Natural killer cell (primary cell): ENCODE data around the gene ATXN1. TPM values are rescaled to one million over a fixed set of nuclear protein-coding genes. Genes with fewer than 3 reads are reported as not detected.

Experiments used
- ATAC-seq, 3 donors: fragments of 150-1000 bp in 2 of 3; fragments of 200-7000 bp in 1 of 3; cut with Tn5 transposase; 1 replicate in 1 of 3; 2 replicates in 2 of 3; pipeline ENCODE4 v1.10.0; 2021; ENCODE audit warnings: mild to moderate bottlenecking in 2 of 3, moderate library complexity in 2 of 3
- DNase-seq, 2 donors: peaks; one replicate each; pipeline versions ENCODE4 v3.0.0 to v3.0.0-alpha.2; 2013 to 2021; ENCODE audit warnings: mixed read lengths in 1 of 2
- H3K27ac ChIP-seq: one replicate; pipeline ENCODE4 v1.5.1; 2013; ENCODE audit warnings: mild to moderate bottlenecking, low read length
- H3K27me3 ChIP-seq: one replicate; pipeline ENCODE4 v1.6.1; 2013; ENCODE audit warnings: low read length; ENCODE audit not compliant: control insufficient read depth, insufficient read depth
- H3K36me3 ChIP-seq: one replicate; pipeline ENCODE4 v1.6.1; 2013; ENCODE audit warnings: low read length; ENCODE audit not compliant: control insufficient read depth, insufficient read depth
- H3K4me1 ChIP-seq: one replicate; pipeline ENCODE4 v1.6.1; 2013; ENCODE audit warnings: low read length; ENCODE audit not compliant: control insufficient read depth, insufficient read depth
- H3K4me3 ChIP-seq: one replicate; pipeline ENCODE4 v1.5.1; 2013; ENCODE audit warnings: low read length
- H3K9me3 ChIP-seq: one replicate; pipeline ENCODE4 v1.6.1; 2013; ENCODE audit warnings: low read length; ENCODE audit not compliant: control insufficient read depth, insufficient read depth
- H3K27ac Mint-ChIP-seq, 2 donors: one replicate each; pipeline ENCODE4 v1.8.0; 2022; ENCODE audit warnings: mild to moderate bottlenecking in 2 of 2, mixed read lengths in 2 of 2, moderate library complexity in 1 of 2
- H3K27me3 Mint-ChIP-seq, 2 donors: one replicate each; pipeline ENCODE4 v1.8.0; 2022; ENCODE audit warnings: low read depth in 2 of 2, mixed read lengths in 2 of 2
- H3K36me3 Mint-ChIP-seq: one replicate; pipeline ENCODE4 v1.8.0; 2022; ENCODE audit warnings: mixed read lengths
- H3K4me1 Mint-ChIP-seq, 2 donors: one replicate each; pipeline ENCODE4 v1.8.0; 2022; ENCODE audit warnings: mixed read lengths in 2 of 2
- H3K4me3 Mint-ChIP-seq: one replicate; pipeline ENCODE4 v1.8.0; 2022; ENCODE audit warnings: mild to moderate bottlenecking, moderate library complexity, mixed read lengths
- H3K9me3 Mint-ChIP-seq, 2 donors: one replicate each; pipeline ENCODE4 v1.8.0; 2022; ENCODE audit warnings: mixed read lengths in 2 of 2
- CTCF ChIP-seq: fragments of 200-600 bp; IDR thresholded peaks from one replicate; pipeline ENCODE4 v1.8.0; 2022; ENCODE audit warnings: antibody characterized with exemption
- WGBS: methylation state at CpG from one replicate; pipeline ENCODE4 v1.1.7; 2013; ENCODE audit warnings: missing lambda C conversion rate; ENCODE audit not compliant: insufficient coverage; 5-methylcytosine and 5-hydroxymethylcytosine counted together
- intact Hi-C: fragments of 100-400 bp; cut with micrococcal nuclease; formaldehyde crosslinking; loops from one replicate; pipeline ENCODE4 v1.14.2; 2022
- total RNA-seq, 4 donors: library from RNA; stranded (reverse); fragments of 120-200 nt in 1 of 4; gene quantifications; one replicate each; pipeline versions ENCODE4 v1.2.3 to v1.2.4, GENCODE V29; 2013 to 2022

ATXN1 gene
- total RNA-seq, 3 donors from 2014 or later (not counting 1 experiment from before 2014, with no cell fraction given), result 90.4 to 120 (median 97.9) TPM

GRCh38 chr6:16405375-16405774 is 355.9 kb downstream of the ATXN1 start:
- no peaks in the 10 kb centered on the region for H3K27me3 Mint-ChIP-seq
- ATAC-seq (no peak), DNase-seq (no peak)
- H3K9me3 Mint-ChIP-seq, result no peaks in the 10 kb centered on the region
- Histone ChIP-seq H3K27ac (no peak overlapping the region), H3K4me1 (peaks cover 10% of the 10 kb centered on the region), H3K9me3 (no peaks in the 10 kb centered on the region), H3K4me3 (no peak overlapping the region), H3K36me3 (peaks cover 2% of the 10 kb centered on the region), H3K27me3 (no peaks in the 10 kb centered on the region)
- H3K36me3 Mint-ChIP-seq, result no peaks in the 10 kb centered on the region
- TF ChIP-seq CTCF, result no peak
- peaks cover 20 to 36% of the 10 kb centered on the region in 2 donors for H3K4me1 Mint-ChIP-seq
- intact Hi-C loops, result no loop called here
- WGBS, result 98% methylated on average over 4 of the region's 4 CpGs
- H3K4me3 Mint-ChIP-seq, result no peak overlapping the region
- H3K27ac Mint-ChIP-seq, result peak overlapping the region in 1 of 2 donors; percentile 73

- no peaks in the 10 kb centered on the region for H3K9me3 Mint-ChIP-seq
- no peaks in the 10 kb centered on the region for H3K36me3 Mint-ChIP-seq
- peak overlapping the region in 1 of 2 donors; percentile 73 for H3K27ac Mint-ChIP-seq
- H3K9me3 ChIP-seq, result no peaks in the 10 kb centered on the region
- peaks cover 23 to 36% of the 10 kb centered on the region in 2 donors for H3K4me1 Mint-ChIP-seq
- H3K27ac ChIP-seq, result no peak overlapping the region
- intact Hi-C loops, result no loop called here
- ATAC-seq (peak; percentile 53 to 64 (median 59)), DNase-seq (peak in 1 of 2 donors; percentile 33)
- no peak for TF ChIP-seq CTCF
- H3K27me3 Mint-ChIP-seq, result no peaks in the 10 kb centered on the region
- H3K36me3 ChIP-seq, result peaks cover 2% of the 10 kb centered on the region
- no peaks in the 10 kb centered on the region for H3K27me3 ChIP-seq
- H3K4me1 ChIP-seq, result peaks cover 6% of the 10 kb centered on the region
- H3K4me3 Mint-ChIP-seq, result no peak overlapping the region
- H3K4me3 ChIP-seq, result no peak overlapping the region
- 80% methylated on average over 15 of the region's 15 CpGs for whole genome bisulfite sequencing
Measured at GRCh38 chr6:16404456-16404855, 356.8 kb downstream of the ATXN1 start.

GRCh38 chr6:16403831-16404230 is 357.4 kb downstream of the ATXN1 start:
- TF ChIP-seq CTCF, result no peak
- Mint-ChIP-seq H3K4me1 (peaks cover 23 to 34% of the 10 kb centered on the region in 2 donors), H3K36me3 (no peaks in the 10 kb centered on the region), H3K9me3 (no peaks in the 10 kb centered on the region), H3K27me3 (no peaks in the 10 kb centered on the region), H3K4me3 (no peak overlapping the region), H3K27ac (peak overlapping the region in 1 of 2 donors; percentile 73)
- Histone ChIP-seq H3K4me3 (no peak overlapping the region), H3K9me3 (no peaks in the 10 kb centered on the region), H3K27ac (no peak overlapping the region), H3K36me3 (peaks cover 2% of the 10 kb centered on the region), H3K27me3 (no peaks in the 10 kb centered on the region), H3K4me1 (peaks cover 6% of the 10 kb centered on the region)
- no peak for ATAC-seq
- no CpG with 5 or more reads among the region's 3 CpGs for WGBS
- intact Hi-C loops, result no loop called here
- DNase-seq, result no peak

GRCh38 chr6:16402581-16402900 is 358.7 kb downstream of the ATXN1 start:
- Mint-ChIP-seq H3K36me3 (no peaks in the 10 kb centered on the region), H3K27ac (no peak overlapping the region), H3K4me1 (peaks cover 23 to 34% of the 10 kb centered on the region in 2 donors), H3K9me3 (no peaks in the 10 kb centered on the region), H3K4me3 (no peak overlapping the region), H3K27me3 (no peaks in the 10 kb centered on the region)
- no peak for ATAC-seq
- no peaks in the 10 kb centered on the region for H3K9me3 ChIP-seq
- peaks cover 2% of the 10 kb centered on the region for H3K36me3 ChIP-seq
- 89% methylated on average over 1 of the region's 2 CpGs for WGBS
- intact Hi-C loops, result no loop called here
- no peak for TF ChIP-seq CTCF
- H3K27ac ChIP-seq, result no peak overlapping the region
- DNase-seq, result no peak
- H3K27me3 ChIP-seq, result no peaks in the 10 kb centered on the region
- H3K4me1 ChIP-seq, result peaks cover 6% of the 10 kb centered on the region
- H3K4me3 ChIP-seq, result no peak overlapping the region
